Measurements from ENCODE around the gene ZNHIT6. TPM values are rescaled to one million over a fixed set of nuclear protein-coding genes. Genes with fewer than 3 reads are reported as not detected.
A peak's percentile ranks its signal among the peaks of the same experiment; 100 is the strongest.
"Not testable (repeated sequence)": the region's sequence is repeated elsewhere in the genome, so short reads cannot be mapped to it uniquely, and the experiment has no call there.

The ZNHIT6 gene
- total RNA-seq, 4 donors from 2014 or later, result 5.5 to 21.5 (median 8.1) TPM

- TF ChIP-seq CTCF (IDR thresholded peaks at IDR 0.05), result no peak
- TF ChIP-seq POLR2A (IDR thresholded peaks at IDR 0.05), result no peak
- H3K27ac ChIP-seq, result no peak overlapping the region
- H3K27me3 ChIP-seq, result no peaks in the 10 kb centered on the region
- H3K9me3 ChIP-seq, result no peaks in the 10 kb centered on the region
- H3K36me3 ChIP-seq, result no peaks in the 10 kb centered on the region
- DNase-seq, result no peak
- no peak overlapping the region for H3K4me3 ChIP-seq
- no peaks in the 10 kb centered on the region for H3K4me1 ChIP-seq
These were observed 26.7 kb upstream of the ZNHIT6 start for GRCh38 chr1:85734931-85735330.

DNA sequence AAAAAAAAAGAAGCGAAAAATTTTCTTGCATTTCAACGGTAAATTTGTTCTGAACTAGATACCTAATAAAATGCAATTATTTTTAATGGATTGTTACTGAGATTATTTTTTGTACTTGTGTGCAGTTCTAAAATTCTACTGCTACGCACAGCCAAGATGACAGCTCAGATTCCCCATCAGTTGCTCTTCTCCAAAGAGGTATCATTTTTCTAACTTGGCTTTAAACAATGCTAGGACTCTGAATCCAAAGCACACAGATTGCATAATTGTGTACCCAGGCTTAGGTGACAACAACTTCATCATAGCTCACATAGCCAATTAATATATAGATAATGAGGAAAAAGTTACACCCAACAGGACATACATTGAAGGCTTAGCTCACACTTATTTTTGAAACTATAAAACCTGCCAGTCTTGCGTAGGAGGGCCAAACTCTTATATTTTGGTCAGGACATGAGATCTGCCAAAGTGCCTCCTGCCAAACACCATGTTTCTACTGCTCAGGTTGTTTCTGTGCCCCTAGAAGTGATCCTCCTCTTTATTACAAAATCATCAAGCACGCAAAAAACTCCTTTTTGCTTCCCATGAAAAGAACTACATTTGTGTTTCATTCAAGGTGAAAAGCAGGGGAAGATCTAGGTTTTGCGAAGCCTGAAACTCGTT lies 10.6 kb upstream of the ZNHIT6 start:
- Histone ChIP-seq H3K36me3 (no peaks in the 10 kb centered on the region), H3K9me3 (peaks cover 0 to 5% (median 0%) of the 10 kb centered on the region in 4 donors), H3K4me1 (no peaks in the 10 kb centered on the region), H3K27me3 (no peaks in the 10 kb centered on the region), H3K4me3 (no peak overlapping the region), H3K27ac (no peak overlapping the region)
- DNase-seq, result no peak
- TF ChIP-seq CTCF (IDR thresholded peaks at IDR 0.05) (no peak), POLR2A (IDR thresholded peaks at IDR 0.05) (no peak)

GRCh38 chr1:85714418-85715114 lies 6.3 kb upstream of the ZNHIT6 start:
- not testable (repeated sequence) for H3K27ac ChIP-seq, DNase-seq, H3K4me1 ChIP-seq, H3K4me3 ChIP-seq, H3K27me3 ChIP-seq, H3K36me3 ChIP-seq, H3K9me3 ChIP-seq

- DNase-seq, result peak in 1 of 3 donors; percentile 48
- TF ChIP-seq POLR2A (IDR thresholded peaks at IDR 0.05) (no peak), CTCF (IDR thresholded peaks at IDR 0.05) (no peak)
- peak overlapping the region; percentile 52 to 92 (median 76) for H3K4me3 ChIP-seq
These were observed 595 bp upstream of the ZNHIT6 start for GRCh38 chr1:85708829-85709227.

GRCh38 chr1:85707267-85707989 lies 805 bp downstream of the ZNHIT6 start:
- H3K4me3 ChIP-seq, result peak overlapping the region; percentile 52 to 92 (median 76)
- DNase-seq, result no peak

More at GRCh38 chr1:85708829-85709227, 595 bp upstream of the ZNHIT6 start:
- no peaks in the 10 kb centered on the region for H3K27me3 ChIP-seq
- no peaks in the 10 kb centered on the region for H3K9me3 ChIP-seq
- H3K36me3 ChIP-seq, result peaks cover 0 to 13% (median 0%) of the 10 kb centered on the region in 3 donors
- H3K4me1 ChIP-seq, result peaks cover 0 to 9% (median 2%) of the 10 kb centered on the region in 4 donors
- H3K27ac ChIP-seq, result peak overlapping the region; percentile 66 to 83 (median 80)

GRCh38 chr1:85705940-85706339 lies 2.3 kb downstream of the ZNHIT6 start:
- DNase-seq, result no peak
- TF ChIP-seq CTCF (IDR thresholded peaks at IDR 0.05) (no peak), POLR2A (IDR thresholded peaks at IDR 0.05) (no peak)
- H3K4me3 ChIP-seq, result no peak overlapping the region
- no peak overlapping the region for H3K27ac ChIP-seq
- peaks cover 0 to 26% (median 0%) of the 10 kb centered on the region in 3 donors for H3K36me3 ChIP-seq
- no peaks in the 10 kb centered on the region for H3K27me3 ChIP-seq
- no peaks in the 10 kb centered on the region for H3K9me3 ChIP-seq
- H3K4me1 ChIP-seq, result peaks cover 0 to 15% (median 2%) of the 10 kb centered on the region in 4 donors

More at GRCh38 chr1:85707267-85707989, 805 bp downstream of the ZNHIT6 start:
- Histone ChIP-seq H3K27ac (peak overlapping the region; percentile 66 to 83 (median 80)), H3K4me1 (peaks cover 0 to 9% (median 2%) of the 10 kb centered on the region in 4 donors), H3K9me3 (no peaks in the 10 kb centered on the region), H3K27me3 (no peaks in the 10 kb centered on the region), H3K36me3 (peaks cover 0 to 14% (median 0%) of the 10 kb centered on the region in 3 donors)
- TF ChIP-seq POLR2A (IDR thresholded peaks at IDR 0.05), result no peak

Measured in Peyer's patch (tissue), 4 donors.